BE2C (cell line): ENCODE measurements around the gene MGST2.
A peak's percentile ranks its signal among the peaks of the same experiment; 100 is the strongest.
"Not testable (repeated sequence)": the region's sequence is repeated elsewhere in the genome, so short reads cannot be mapped to it uniquely, and the experiment has no call there.

Experiments used
- DNase-seq: peaks from one replicate; pipeline ENCODE4 v3.0.0-alpha.2; 2020
- H3K27me3 ChIP-seq: fragments of 250-450 bp; sonication (Bioruptor Pico); 2 replicates; pipeline ENCODE4 v1.5.1; 2020; ENCODE audit warnings: mild to moderate bottlenecking
- H3K36me3 ChIP-seq: fragments of 250-450 bp; sonication (Bioruptor Pico); 2 replicates; pipeline ENCODE4 v1.5.1; 2020; ENCODE audit warnings: mild to moderate bottlenecking
- H3K4me1 ChIP-seq: fragments of 250-450 bp; sonication (Bioruptor Pico); 2 replicates; pipeline ENCODE4 v1.5.1; 2020
- H3K4me3 ChIP-seq: 2 replicates; pipeline ENCODE4 v1.5.1; 2011; ENCODE audit warnings: low read depth, low read length
- H3K9me3 ChIP-seq: fragments of 250-450 bp; sonication (Bioruptor Pico); 2 replicates; pipeline ENCODE4 v1.5.1; 2020
- CTCF ChIP-seq: IDR thresholded peaks from 2 replicates; pipeline ENCODE4 v1.5.1; 2012; ENCODE audit warnings: mild to moderate bottlenecking, low read depth, low read length

Gene MGST2

GRCh38 chr4:139631791-139632190, 33.8 kb upstream of the MGST2 start:
- Histone ChIP-seq H3K36me3 (no peaks in the 10 kb centered on the region), H3K27me3 (no peaks in the 10 kb centered on the region), H3K4me3 (no peak overlapping the region), H3K4me1 (no peaks in the 10 kb centered on the region), H3K9me3 (no peaks in the 10 kb centered on the region)
- DNase-seq = no peak
- TF ChIP-seq CTCF = no peak

- not testable (repeated sequence) for H3K27me3 ChIP-seq, H3K4me1 ChIP-seq, DNase-seq, H3K36me3 ChIP-seq, H3K4me3 ChIP-seq, H3K9me3 ChIP-seq
These were observed 32.9 kb upstream of the MGST2 start for GRCh38 chr4:139632739-139633138.

- Histone ChIP-seq H3K36me3 (no peaks in the 10 kb centered on the region), H3K4me1 (no peaks in the 10 kb centered on the region), H3K27me3 (no peaks in the 10 kb centered on the region), H3K9me3 (no peaks in the 10 kb centered on the region), H3K4me3 (no peak overlapping the region; the same call in 1 of the 2 replicates)
- DNase-seq = no peak
- no peak for TF ChIP-seq CTCF
These were observed 32.4 kb upstream of the MGST2 start for GRCh38 chr4:139633195-139633594.

DNA sequence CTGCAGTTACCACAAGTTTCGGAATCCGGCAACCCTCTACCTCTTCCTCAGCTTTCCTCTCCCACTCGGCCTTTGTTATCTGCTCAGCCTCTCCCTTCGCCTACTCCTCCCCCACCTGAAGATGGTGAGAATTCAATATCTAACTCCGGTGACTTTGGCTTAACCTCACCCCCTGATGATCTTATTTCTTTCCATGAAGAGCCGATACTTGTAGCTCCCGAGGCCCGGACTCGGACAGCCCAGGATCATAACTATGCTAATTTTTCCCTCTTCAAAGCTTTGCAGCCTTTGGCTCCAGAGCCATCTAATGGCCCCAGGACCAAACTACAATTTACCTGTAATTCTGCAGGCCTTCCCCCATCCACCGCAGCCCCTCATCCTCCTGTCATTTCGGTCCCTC, 32.0 kb upstream of the MGST2 start:
- Histone ChIP-seq H3K36me3 (no peaks in the 10 kb centered on the region), H3K4me3 (peak overlapping the region; percentile 39), H3K9me3 (peaks cover 2% of the 10 kb centered on the region; the same call in 1 of the 2 replicates), H3K27me3 (no peaks in the 10 kb centered on the region), H3K4me1 (no peaks in the 10 kb centered on the region)
- DNase-seq = peak; percentile 39
- peak; percentile 72 for TF ChIP-seq CTCF

DNA sequence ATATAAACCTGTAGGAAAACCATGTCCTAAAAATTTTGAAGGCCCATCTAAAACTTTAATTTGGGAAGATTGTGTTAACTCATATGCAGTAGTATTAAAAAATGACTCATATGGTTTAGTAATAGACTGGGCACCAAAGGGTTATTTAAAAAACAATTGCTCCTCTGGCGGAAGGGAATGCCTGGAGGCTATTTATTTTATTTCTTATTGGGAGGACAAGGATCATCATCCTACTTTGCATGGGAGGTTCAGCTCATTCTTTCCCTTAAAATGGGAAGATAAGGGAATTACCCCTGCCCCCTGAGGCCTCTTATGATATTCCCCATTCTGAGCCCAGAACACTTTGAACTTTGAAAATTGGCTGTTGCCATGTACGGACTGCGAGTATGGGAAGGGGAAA, 29.7 kb upstream of the MGST2 start:
- TF ChIP-seq CTCF = no peak
- DNase-seq = no peak
- Histone ChIP-seq H3K36me3 (no peaks in the 10 kb centered on the region), H3K4me3 (no peak overlapping the region), H3K27me3 (no peaks in the 10 kb centered on the region), H3K4me1 (no peaks in the 10 kb centered on the region), H3K9me3 (peaks cover 5% of the 10 kb centered on the region; the same call in 1 of the 2 replicates)

GRCh38 chr4:139638306-139638705, 27.3 kb upstream of the MGST2 start:
- not testable (repeated sequence) for H3K27me3 ChIP-seq, DNase-seq, H3K4me1 ChIP-seq, H3K4me3 ChIP-seq, H3K9me3 ChIP-seq, H3K36me3 ChIP-seq

DNA sequence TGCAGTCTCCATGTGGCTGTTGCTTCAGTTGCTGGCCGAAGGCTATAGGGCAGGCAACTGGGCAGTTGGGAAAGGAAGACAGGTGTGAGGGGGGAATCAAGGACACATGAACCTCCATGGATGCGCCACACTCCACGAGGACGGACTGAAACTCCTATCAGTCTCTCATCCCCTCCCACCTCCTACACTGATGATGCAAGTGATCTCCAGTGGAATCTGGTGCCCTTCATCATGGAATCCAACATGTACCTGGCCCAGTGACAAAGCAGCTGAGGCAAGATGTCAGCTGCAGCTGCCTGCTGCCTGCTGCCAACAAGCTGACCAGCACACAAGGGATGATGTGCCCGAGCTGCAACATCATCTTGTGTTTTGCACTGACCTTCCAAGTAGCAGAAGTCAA, 26.0 kb upstream of the MGST2 start:
- Histone ChIP-seq H3K9me3 (peaks cover 5% of the 10 kb centered on the region; the same call in 1 of the 2 replicates), H3K36me3 (no peaks in the 10 kb centered on the region), H3K4me3 (no peak overlapping the region), H3K27me3 (no peaks in the 10 kb centered on the region), H3K4me1 (no peaks in the 10 kb centered on the region)
- DNase-seq = no peak
- no peak for TF ChIP-seq CTCF
